HG02623 (cell line): Measurements from ENCODE around the gene SPACA7.
"Not testable (repeated sequence)": the region's sequence is repeated elsewhere in the genome, so short reads cannot be mapped to it uniquely, and the experiment has no call there.

Source experiments
- ATAC-seq: cut with Tn5 transposase; IDR thresholded peaks from one replicate; pipeline ENCODE4 v1.9.1; 2021; ENCODE audit warnings: moderate library complexity; ENCODE audit not compliant: unreplicated experiment

The SPACA7 gene

DNA sequence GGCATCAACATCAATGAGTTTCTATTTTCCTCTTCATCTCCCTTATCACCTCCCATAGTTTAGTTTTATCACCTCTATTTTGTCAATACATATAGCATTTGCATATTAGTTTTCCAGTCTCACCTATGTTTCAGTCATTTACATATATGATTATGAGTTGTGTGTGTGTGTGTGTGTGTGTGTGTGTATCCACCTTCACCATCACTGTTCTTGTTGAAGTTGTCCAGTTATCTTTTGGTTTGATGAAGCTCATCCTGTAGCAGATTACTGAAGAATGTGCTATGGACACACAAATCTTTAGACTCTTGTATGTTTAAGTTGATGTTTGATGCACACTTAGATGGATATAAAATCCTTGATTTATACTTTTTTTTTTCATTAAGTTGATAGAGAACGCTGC, 40.5 kb downstream of the SPACA7 start:
- ATAC-seq: no peak

DNA sequence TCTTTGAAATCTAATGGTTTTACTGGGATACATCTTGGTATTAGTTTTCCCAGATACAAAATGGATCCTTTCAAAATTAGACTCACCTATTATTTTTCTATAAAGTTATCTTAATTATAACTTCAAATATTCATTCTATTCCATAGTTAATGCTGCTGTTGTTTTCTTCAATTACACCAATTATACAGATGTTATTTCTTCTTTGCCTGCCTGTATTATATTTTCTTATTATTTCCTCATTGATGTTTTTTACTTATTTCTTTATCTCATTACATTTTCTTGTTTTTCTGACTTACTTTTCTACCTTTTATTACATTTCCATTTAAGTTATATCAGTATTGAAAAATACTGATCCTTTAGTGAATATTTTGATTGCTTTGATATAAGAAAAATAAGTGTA, 40.9 kb downstream of the SPACA7 start:
- ATAC-seq: no peak

GRCh38 chr13:112424098-112424497, 47.9 kb downstream of the SPACA7 start:
- ATAC-seq: no peak

GRCh38 chr13:112428704-112429103, 52.5 kb downstream of the SPACA7 start:
- ATAC-seq: no peak

- ATAC-seq: no peak
These were observed 55.6 kb downstream of the SPACA7 start for GRCh38 chr13:112431734-112432133.

DNA sequence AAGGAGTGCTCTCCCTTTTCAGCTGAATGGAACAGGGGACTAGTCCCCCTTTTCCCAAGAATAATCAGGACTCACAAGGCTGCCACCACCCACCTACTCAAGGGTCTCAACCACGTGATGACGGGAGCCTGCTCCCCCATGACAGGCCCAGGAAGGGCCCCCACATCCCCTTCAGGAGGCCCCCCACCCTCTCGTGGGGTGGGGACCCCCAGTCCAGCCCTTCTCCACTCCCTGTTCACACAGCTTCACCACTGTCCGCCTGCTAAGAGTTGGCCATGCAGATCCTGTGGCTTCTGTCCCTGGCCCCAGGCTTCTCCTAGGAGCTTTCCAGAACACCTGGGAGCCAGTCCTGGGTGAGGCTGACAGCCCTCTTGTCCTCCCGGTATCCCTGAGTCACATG, 56.6 kb downstream of the SPACA7 start:
- ATAC-seq: not testable (repeated sequence)

- ATAC-seq: not testable (repeated sequence)
These were observed 57.4 kb downstream of the SPACA7 start for GRCh38 chr13:112433517-112433916.

- no peak for ATAC-seq
These were observed 57.9 kb downstream of the SPACA7 start for GRCh38 chr13:112434032-112434431.

- ATAC-seq: no peak
These were observed 58.9 kb downstream of the SPACA7 start for GRCh38 chr13:112434937-112435523.

- no peak for ATAC-seq
These were observed 59.8 kb downstream of the SPACA7 start for GRCh38 chr13:112435973-112436372.

DNA sequence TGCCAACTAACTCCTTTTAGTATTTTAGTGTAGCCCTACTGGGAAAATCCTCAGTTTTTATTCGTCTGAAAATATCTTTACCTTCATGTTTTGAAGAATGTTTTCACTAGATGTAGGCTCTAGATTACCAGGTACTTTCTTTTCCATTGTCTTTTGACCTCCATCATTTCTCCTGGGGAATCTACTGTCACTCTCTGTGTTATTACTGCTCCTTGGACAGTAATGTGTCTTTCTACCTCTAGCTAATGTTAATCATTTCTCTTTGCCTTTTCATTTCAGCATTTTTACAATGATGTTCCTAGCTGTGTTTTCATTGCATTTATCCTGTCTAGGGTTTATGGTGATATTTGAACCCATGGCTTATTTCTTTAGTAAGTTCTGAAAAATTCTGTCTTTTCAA, 61.9 kb downstream of the SPACA7 start:
- no peak for ATAC-seq

DNA sequence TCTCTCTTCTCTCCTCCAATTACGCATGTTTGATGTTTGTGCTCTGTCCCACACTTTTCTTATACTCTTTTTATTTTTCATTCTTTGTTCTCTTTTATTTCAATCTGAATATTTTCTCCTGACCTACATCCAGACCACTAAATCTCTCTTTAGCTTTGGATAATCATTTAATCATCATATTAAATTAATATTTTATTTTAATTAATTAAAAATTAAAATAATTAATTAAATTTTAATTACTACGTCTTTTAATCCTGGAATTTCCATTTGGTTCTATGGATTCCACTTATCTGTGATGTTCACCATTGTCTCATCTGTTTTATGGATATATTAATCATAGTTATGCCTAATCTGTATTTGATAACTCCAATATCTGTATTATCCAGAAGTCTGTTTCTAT, 62.4 kb downstream of the SPACA7 start:
- no peak for ATAC-seq

GRCh38 chr13:112441226-112441625, 65.1 kb downstream of the SPACA7 start:
- no peak for ATAC-seq

DNA sequence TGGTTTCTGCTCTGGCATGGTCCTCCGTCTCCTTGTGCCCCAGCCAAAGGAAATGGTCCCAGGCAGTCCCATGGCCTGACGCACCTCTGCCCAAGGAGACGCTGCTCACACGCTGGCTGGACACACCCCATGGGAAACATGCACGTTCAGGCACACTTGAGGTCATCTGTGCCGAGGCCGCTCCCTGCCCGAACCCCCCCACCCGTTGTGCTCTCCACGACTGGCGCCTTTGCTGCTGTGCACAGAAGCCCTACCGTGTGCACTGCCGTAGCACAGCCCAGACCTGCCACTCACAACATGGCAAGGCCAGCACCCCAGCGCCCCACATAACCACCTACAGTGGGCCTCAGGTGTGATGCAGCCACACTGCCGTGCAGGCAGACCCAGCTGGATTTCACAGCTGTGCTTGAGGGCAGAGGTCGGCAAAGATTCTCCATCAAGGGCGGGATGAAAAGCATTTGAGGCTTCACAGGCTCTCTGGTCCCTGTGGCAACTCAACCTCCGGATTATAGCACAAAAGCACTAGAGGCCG, 65.7 kb downstream of the SPACA7 start:
- ATAC-seq: no peak

- ATAC-seq: no peak
These were observed 66.4 kb downstream of the SPACA7 start for GRCh38 chr13:112442483-112443090.

GRCh38 chr13:112443191-112443994, 67.2 kb downstream of the SPACA7 start:
- ATAC-seq: no peak

DNA sequence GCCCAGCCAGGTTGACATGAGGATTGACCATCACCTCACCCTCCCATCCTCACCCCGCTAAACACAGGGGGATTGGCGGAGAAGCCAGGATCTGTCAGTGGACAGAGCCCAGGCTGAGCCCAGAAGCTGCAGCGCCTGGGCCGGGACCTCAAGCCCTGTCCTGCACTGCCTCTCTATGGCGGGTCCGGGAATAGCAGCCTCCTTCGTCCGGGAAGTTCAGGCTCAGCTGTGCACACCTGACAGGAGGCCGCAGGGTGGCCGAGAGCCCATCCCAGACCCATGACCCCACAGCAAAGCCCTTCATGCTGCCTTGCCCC, 67.8 kb downstream of the SPACA7 start:
- peak; percentile 64 for ATAC-seq

GRCh38 chr13:112444416-112445399, 68.6 kb downstream of the SPACA7 start:
- ATAC-seq: no peak

DNA sequence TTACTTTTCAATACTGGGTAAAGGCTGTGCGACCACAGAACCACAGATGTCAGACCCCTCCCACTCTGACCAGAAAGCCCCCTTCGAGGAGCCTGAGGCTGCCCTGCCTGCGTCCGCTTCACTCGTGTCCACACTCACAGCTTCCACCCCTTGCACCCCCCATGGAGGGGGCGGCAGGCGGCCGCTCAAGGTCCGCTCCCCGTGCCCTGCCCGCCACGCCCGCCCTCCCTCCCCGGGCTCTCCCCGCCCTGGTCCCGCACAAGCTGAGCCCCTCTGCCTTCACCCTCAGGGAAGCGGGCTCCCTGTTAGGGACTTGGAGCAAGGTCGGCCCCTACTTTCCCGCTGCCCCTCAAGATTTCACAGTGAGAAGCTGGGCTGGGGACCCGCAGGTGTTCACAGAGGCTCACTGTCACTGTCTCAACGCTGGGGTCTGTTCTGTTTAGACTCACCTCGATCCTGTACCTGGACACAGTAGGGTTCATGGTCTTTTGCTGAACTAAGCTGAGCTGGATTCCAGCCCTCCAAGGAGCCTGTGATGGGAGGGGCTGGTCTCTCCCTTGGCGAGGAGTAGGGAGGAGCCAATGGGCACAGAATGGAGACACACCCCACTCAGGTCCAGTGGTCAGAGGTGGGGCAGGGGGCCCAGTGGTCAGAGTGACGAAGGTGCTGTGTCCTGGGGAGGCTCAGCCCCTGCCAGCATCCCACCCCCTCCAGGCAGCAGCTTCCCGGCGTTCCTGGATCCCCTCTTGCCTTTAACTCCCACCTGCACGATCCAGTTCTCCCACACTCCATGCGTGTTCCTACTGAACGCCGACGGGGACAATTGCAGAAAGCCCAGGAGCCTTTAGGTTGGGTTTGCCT, 69.5 kb downstream of the SPACA7 start:
- no peak for ATAC-seq

GRCh38 chr13:112446347-112446861, 70.2 kb downstream of the SPACA7 start:
- no peak for ATAC-seq
